ENCODE data around the gene SHMT2. TPM values are rescaled to one million over a fixed set of nuclear protein-coding genes. Genes with fewer than 3 reads are reported as not detected.
"Not testable (repeated sequence)": the region's sequence is repeated elsewhere in the genome, so short reads cannot be mapped to it uniquely, and the experiment has no call there.

SHMT2 gene
- total RNA-seq, 1 donor from 2014 or later: 310 TPM

- H3K4me3 Mint-ChIP-seq: no peak overlapping the region
- intact Hi-C loops (cut with micrococcal nuclease): no loop called here
- H3K36me3 Mint-ChIP-seq (ENCODE audit: low read depth): peaks cover 22% of the 10 kb centered on the region
- H3K27ac Mint-ChIP-seq: no peak overlapping the region
- H3K4me1 Mint-ChIP-seq: no peaks in the 10 kb centered on the region
- H3K27me3 Mint-ChIP-seq: no peaks in the 10 kb centered on the region
- DNase-seq: no peak
- no peaks in the 10 kb centered on the region for H3K9me3 Mint-ChIP-seq
Measured at GRCh38 chr12:57254506-57255280, 25.2 kb downstream of the SHMT2 start.

- Mint-ChIP-seq H3K9me3 (no peaks in the 10 kb centered on the region), H3K4me3 (no peak overlapping the region), H3K4me1 (no peaks in the 10 kb centered on the region), H3K27ac (no peak overlapping the region), H3K36me3 (ENCODE audit: low read depth) (peaks cover 27% of the 10 kb centered on the region), H3K27me3 (no peaks in the 10 kb centered on the region)
- intact Hi-C loops (cut with micrococcal nuclease): no loop called here
- DNase-seq: no peak
Measured at GRCh38 chr12:57255916-57256315, 26.4 kb downstream of the SHMT2 start.

- Mint-ChIP-seq H3K4me3 (no peak overlapping the region), H3K4me1 (peaks cover 5% of the 10 kb centered on the region), H3K27me3 (no peaks in the 10 kb centered on the region), H3K9me3 (no peaks in the 10 kb centered on the region), H3K27ac (no peak overlapping the region), H3K36me3 (ENCODE audit: low read depth) (peaks cover 37% of the 10 kb centered on the region)
- DNase-seq: no peak
- intact Hi-C loops (cut with micrococcal nuclease): no loop called here
Measured at GRCh38 chr12:57258977-57259970, 29.8 kb downstream of the SHMT2 start.

- H3K36me3 Mint-ChIP-seq (ENCODE audit: low read depth): peaks cover 42% of the 10 kb centered on the region
- H3K27me3 Mint-ChIP-seq: no peaks in the 10 kb centered on the region
- no peak for DNase-seq
- intact Hi-C loops (cut with micrococcal nuclease): no loop called here
- peaks cover 5% of the 10 kb centered on the region for H3K4me1 Mint-ChIP-seq
- no peak overlapping the region for H3K4me3 Mint-ChIP-seq
- no peak overlapping the region for H3K27ac Mint-ChIP-seq
- H3K9me3 Mint-ChIP-seq: no peaks in the 10 kb centered on the region
Measured at GRCh38 chr12:57260366-57260765, 30.9 kb downstream of the SHMT2 start.

- no peaks in the 10 kb centered on the region for H3K9me3 Mint-ChIP-seq
- no peak overlapping the region for H3K4me3 Mint-ChIP-seq
- H3K27me3 Mint-ChIP-seq: no peaks in the 10 kb centered on the region
- H3K27ac Mint-ChIP-seq: no peak overlapping the region
- intact Hi-C loops (cut with micrococcal nuclease): no loop called here
- H3K36me3 Mint-ChIP-seq (ENCODE audit: low read depth): peaks cover 38% of the 10 kb centered on the region
- DNase-seq: no peak
- peaks cover 5% of the 10 kb centered on the region for H3K4me1 Mint-ChIP-seq
Measured at GRCh38 chr12:57261428-57261865, 31.9 kb downstream of the SHMT2 start.

GRCh38 chr12:57262126-57262822 is 32.8 kb downstream of the SHMT2 start:
- H3K27ac Mint-ChIP-seq: no peak overlapping the region
- no peaks in the 10 kb centered on the region for H3K9me3 Mint-ChIP-seq
- H3K36me3 Mint-ChIP-seq (ENCODE audit: low read depth): peaks cover 39% of the 10 kb centered on the region
- intact Hi-C loops (cut with micrococcal nuclease): no loop called here
- DNase-seq: no peak
- no peaks in the 10 kb centered on the region for H3K27me3 Mint-ChIP-seq
- no peak overlapping the region for H3K4me3 Mint-ChIP-seq
- peaks cover 5% of the 10 kb centered on the region for H3K4me1 Mint-ChIP-seq

GRCh38 chr12:57263096-57263495 is 33.6 kb downstream of the SHMT2 start:
- H3K4me3 Mint-ChIP-seq: no peak overlapping the region
- no peaks in the 10 kb centered on the region for H3K9me3 Mint-ChIP-seq
- intact Hi-C loops (cut with micrococcal nuclease): loop anchor here (1.0 kb wide), 1 partner anchor 190 kb away; no protein-coding TSS in a partner anchor
- peaks cover 5% of the 10 kb centered on the region for H3K4me1 Mint-ChIP-seq
- DNase-seq: no peak
- H3K27ac Mint-ChIP-seq: no peak overlapping the region
- H3K36me3 Mint-ChIP-seq (ENCODE audit: low read depth): peaks cover 42% of the 10 kb centered on the region
- H3K27me3 Mint-ChIP-seq: no peaks in the 10 kb centered on the region

GRCh38 chr12:57266681-57267080 is 37.2 kb downstream of the SHMT2 start:
- H3K9me3 Mint-ChIP-seq: no peaks in the 10 kb centered on the region
- no peaks in the 10 kb centered on the region for H3K27me3 Mint-ChIP-seq
- H3K27ac Mint-ChIP-seq: peak overlapping the region; percentile 63
- intact Hi-C loops (cut with micrococcal nuclease): no loop called here
- DNase-seq: no peak
- peaks cover 14% of the 10 kb centered on the region for H3K4me1 Mint-ChIP-seq
- H3K36me3 Mint-ChIP-seq (ENCODE audit: low read depth): peaks cover 49% of the 10 kb centered on the region
- no peak overlapping the region for H3K4me3 Mint-ChIP-seq

- no peak for DNase-seq
- H3K27ac Mint-ChIP-seq: peak overlapping the region; percentile 78
- H3K36me3 Mint-ChIP-seq (ENCODE audit: low read depth): peaks cover 53% of the 10 kb centered on the region
- H3K9me3 Mint-ChIP-seq: no peaks in the 10 kb centered on the region
- peaks cover 14% of the 10 kb centered on the region for H3K4me1 Mint-ChIP-seq
- intact Hi-C loops (cut with micrococcal nuclease): no loop called here
- no peaks in the 10 kb centered on the region for H3K27me3 Mint-ChIP-seq
- H3K4me3 Mint-ChIP-seq: no peak overlapping the region
Measured at GRCh38 chr12:57268264-57268663, 38.8 kb downstream of the SHMT2 start.

GRCh38 chr12:57270966-57271470 is 41.5 kb downstream of the SHMT2 start:
- Mint-ChIP-seq H3K4me1 (peaks cover 13% of the 10 kb centered on the region), H3K27me3 (no peaks in the 10 kb centered on the region), H3K4me3 (no peak overlapping the region), H3K36me3 (ENCODE audit: low read depth) (peaks cover 54% of the 10 kb centered on the region), H3K27ac (no peak overlapping the region), H3K9me3 (no peaks in the 10 kb centered on the region)
- intact Hi-C loops (cut with micrococcal nuclease): no loop called here
- no peak for DNase-seq

GRCh38 chr12:57272337-57273151 is 43.0 kb downstream of the SHMT2 start:
- intact Hi-C loops (cut with micrococcal nuclease): no loop called here
- Mint-ChIP-seq H3K36me3 (ENCODE audit: low read depth) (peaks cover 58% of the 10 kb centered on the region), H3K27me3 (no peaks in the 10 kb centered on the region), H3K4me1 (peaks cover 13% of the 10 kb centered on the region), H3K4me3 (no peak overlapping the region), H3K9me3 (no peaks in the 10 kb centered on the region), H3K27ac (no peak overlapping the region)
- DNase-seq: no peak

GRCh38 chr12:57273516-57273915 is 44.0 kb downstream of the SHMT2 start:
- intact Hi-C loops (cut with micrococcal nuclease): no loop called here
- no peaks in the 10 kb centered on the region for H3K9me3 Mint-ChIP-seq
- no peak overlapping the region for H3K4me3 Mint-ChIP-seq
- DNase-seq: no peak
- peaks cover 8% of the 10 kb centered on the region for H3K4me1 Mint-ChIP-seq
- peaks cover 57% of the 10 kb centered on the region for H3K36me3 Mint-ChIP-seq (ENCODE audit: low read depth)
- H3K27me3 Mint-ChIP-seq: no peaks in the 10 kb centered on the region
- H3K27ac Mint-ChIP-seq: no peak overlapping the region

- H3K4me1 Mint-ChIP-seq: peaks cover 24% of the 10 kb centered on the region
- H3K27me3 Mint-ChIP-seq; H3K27ac Mint-ChIP-seq; DNase-seq; H3K9me3 Mint-ChIP-seq; intact Hi-C loops (cut with micrococcal nuclease); H3K4me3 Mint-ChIP-seq: not testable (repeated sequence)
- H3K36me3 Mint-ChIP-seq (ENCODE audit: low read depth): peaks cover 59% of the 10 kb centered on the region
Measured at GRCh38 chr12:57276233-57276632, 46.7 kb downstream of the SHMT2 start.
